ENCODE data around the gene RPL35A.
"Not testable (repeated sequence)": the region's sequence is repeated elsewhere in the genome, so short reads cannot be mapped to it uniquely, and the experiment has no call there.

RPL35A gene

DNA sequence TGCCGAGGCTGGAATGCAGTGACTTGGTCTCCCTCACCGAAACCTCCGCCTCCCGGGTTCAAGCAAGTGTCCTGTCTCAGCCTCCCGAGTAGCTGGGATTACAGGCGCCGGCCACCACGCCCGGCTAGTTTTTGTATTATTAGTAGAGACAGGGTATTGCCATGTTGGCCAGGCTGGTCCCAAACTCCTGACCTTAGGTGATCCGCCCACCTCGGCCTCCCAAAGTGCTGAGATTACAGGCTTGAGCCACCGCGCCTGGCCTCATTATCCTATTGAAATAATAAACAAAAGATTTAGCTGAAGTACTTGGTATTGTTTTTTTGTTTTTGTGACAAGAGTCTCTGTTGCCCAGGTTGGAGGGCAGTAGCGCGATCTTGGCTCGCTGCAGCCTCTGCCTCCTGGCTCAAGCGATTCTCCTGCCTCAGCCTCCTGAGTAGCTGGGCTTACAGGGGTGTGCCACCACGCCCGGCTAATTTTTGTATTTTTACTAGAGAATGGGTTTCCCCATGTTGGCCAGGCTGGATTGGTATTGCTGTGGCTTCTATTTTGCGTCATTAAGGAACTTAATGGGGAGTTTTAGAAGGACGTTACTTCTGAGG, 1.5 kb downstream of the RPL35A start:
- DNase-seq = no peak

GRCh38 chr3:197952440-197952839, 2.5 kb downstream of the RPL35A start:
- DNase-seq = no peak

- DNase-seq = no peak
Observed at GRCh38 chr3:197953325-197953724, 3.3 kb downstream of the RPL35A start.

DNA sequence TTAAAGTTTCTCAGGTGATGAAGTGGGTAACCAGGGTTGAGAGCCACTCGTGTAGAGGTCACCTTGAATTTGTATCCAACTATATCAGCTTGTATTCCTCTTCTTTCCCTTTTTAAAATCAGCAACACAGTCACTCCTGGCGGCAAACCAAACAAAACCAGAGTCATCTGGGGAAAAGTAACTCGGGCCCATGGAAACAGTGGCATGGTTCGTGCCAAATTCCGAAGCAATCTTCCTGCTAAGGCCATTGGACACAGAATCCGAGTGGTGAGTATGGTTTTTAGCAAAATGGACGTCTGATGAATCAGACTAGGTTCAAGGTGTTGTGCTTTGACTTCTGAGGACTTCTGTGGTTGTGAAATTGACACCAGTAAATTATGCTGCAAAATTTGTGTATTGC, 3.9 kb downstream of the RPL35A start:
- no peak for DNase-seq

DNA sequence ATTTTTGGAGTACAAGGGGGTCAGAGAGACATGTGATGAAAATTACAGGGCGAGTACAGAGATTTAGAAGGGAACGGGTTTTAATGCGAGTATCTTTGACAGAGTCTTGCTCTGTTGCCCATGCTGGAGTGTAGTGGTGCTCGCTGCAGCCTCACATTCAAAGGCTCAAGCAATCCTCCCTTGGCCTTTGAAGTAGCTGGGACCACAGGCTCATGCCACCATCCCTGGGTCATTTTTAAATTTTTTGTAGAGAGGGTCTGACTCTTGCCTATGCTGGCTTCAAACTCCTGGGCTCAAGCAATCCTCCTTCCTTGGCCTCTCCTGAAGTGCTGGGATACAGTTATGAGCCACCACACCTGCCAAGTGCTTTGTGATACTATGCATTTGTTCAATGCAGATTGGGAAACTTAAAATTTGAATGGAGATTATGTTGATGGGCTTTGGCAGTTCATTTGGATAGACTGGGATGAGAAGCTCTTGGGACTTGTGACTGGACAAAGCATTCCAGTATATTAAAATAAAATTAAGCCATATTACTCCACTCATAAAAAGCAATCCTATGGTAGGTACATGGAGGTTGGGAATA, 6.0 kb downstream of the RPL35A start:
- no peak for DNase-seq

DNA sequence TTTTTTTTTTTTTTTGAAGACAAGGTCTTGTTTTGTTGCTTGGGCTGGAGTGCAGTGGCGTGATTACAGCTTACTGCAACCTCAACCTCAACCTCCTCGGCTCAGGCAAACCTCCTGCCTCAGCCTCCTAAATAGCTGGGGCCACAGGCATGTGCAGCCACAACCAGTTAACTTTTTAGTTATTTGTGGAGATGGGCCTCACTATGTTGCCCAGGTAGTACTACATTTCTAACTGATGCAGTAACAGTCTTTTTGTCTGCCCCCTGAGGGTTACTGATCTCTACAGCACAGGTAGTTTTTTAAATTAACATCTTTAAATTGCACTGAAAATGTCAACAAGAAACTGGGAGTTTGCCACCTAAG, 6.6 kb downstream of the RPL35A start:
- no peak for DNase-seq

DNA sequence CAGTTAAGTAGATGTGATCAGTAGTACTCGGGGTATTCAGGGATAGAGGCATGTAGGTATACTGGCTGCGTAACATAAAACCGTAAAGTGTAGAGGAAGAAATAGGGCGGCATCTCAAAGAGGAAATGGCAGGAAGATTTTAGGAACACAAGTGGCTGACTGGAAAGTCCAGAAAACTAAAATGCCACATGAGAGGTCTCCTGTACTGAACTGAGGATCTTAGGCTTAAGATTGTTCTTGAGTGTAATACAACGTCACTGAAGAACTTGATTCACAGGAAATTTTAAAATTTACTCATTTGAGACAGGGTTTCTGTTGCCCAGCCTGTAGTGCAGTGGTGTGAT, 7.8 kb downstream of the RPL35A start:
- DNase-seq = no peak

GRCh38 chr3:197958346-197958745, 8.4 kb downstream of the RPL35A start:
- DNase-seq = no peak

GRCh38 chr3:197958848-197959247, 8.9 kb downstream of the RPL35A start:
- DNase-seq = not testable (repeated sequence)

- DNase-seq = no peak
Observed at GRCh38 chr3:197959500-197959890, 9.5 kb downstream of the RPL35A start.

- peak; percentile 65 to 98 (median 93) for DNase-seq
Observed at GRCh38 chr3:197959891-197960693, 10.1 kb downstream of the RPL35A start, which contains the start of gene LMLN. LMLN (plus strand) TSS chr3:197960217; CDS start chr3:197960246, 29 bp downstream.

GRCh38 chr3:197960694-197961581, 10.9 kb downstream of the RPL35A start:
- DNase-seq = peak in 4 of 58 donors; percentile 15 to 60 (median 48)

DNA sequence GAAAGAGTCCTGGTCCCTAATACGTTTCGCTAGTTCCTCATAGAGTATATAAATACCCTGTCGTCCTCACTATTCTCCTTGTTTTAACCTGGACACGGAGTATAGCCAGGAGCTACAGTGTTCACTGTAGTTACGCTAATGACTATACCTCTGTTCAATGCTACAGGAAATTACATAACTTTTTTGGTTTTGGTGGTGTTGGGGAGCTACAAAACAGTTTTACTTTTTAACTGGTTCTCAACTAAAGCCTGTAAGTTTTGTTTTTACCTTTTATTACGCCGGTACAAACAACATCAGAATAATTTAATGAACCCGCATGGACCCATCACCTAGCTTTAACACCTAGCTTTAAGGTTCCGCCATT, 11.6 kb downstream of the RPL35A start:
- no peak for DNase-seq

GRCh38 chr3:197963019-197963637, 13.1 kb downstream of the RPL35A start:
- DNase-seq = no peak

DNA sequence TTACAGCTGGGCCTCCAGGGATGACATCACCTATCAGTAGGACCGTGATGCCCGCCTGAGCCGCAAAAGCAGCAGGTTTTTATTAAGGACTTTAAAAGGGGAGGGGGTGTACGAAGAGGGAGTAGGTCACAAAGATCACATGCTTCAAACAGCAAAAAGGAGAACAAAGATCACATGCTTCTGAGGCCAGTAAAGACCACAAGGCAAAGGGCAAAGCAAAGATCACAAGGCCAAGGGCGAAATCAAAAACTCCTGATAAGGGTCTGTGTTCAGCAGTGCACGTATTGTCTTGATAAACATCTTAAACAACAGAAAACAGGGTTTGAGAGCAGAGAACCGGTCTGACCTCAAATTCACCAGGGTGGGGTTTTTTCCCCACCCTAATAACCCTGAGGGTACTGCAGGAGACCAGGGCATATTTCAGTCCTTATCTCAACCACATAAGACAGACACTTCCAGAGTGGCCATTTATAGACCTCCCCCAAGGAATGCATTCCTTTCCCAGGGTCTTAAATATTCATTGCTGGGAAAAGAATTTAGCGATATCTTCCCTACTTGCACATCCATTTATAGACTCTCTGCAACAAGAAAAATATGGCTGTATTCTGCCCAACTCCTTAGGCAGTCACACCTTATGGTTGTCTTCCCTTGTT, 17.5 kb downstream of the RPL35A start:
- DNase-seq = not testable (repeated sequence)

- no peak for DNase-seq
Observed at GRCh38 chr3:197970588-197970987, 20.6 kb downstream of the RPL35A start.

DNA sequence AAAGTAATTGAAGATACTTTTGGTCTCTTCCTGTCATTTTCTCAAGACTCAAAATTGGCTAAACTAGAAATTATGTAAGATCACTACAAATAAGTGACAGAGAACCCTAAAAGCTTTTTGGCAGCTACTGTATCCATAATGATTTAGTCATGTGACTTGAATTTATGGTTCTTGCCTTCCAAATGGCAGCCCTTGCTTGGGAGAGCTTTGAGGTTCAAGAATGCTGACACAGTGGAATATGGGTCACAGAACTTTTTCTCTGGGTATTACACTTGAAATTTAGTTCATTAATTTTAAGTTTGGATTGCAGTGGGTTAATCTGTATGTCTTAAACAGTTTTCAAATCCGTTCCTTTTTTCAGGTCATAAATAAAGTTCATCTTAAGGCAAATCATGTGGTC, 24.0 kb downstream of the RPL35A start:
- no peak for DNase-seq

- DNase-seq = no peak
Observed at GRCh38 chr3:197975311-197975710, 25.3 kb downstream of the RPL35A start.

GRCh38 chr3:197983076-197983475, 33.1 kb downstream of the RPL35A start:
- DNase-seq = no peak

DNA sequence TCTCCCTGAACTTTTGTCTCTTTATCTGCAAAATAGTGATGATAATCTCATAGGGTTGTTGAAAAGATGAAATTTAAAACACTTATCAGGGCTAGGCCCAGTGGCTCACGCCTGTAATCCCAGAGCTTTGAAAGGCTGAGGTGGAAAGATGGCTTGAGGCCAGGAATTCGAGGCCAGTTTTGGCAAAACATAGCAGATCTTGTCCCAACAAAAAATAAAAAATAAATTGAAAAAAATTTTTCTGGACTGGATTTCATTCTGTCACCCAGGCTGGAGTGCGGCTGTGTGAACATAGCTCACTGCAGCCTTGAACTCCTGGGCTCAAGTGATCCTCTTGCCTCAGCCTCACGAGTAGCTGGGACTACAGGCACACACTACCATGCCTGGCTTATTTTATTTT, 39.7 kb downstream of the RPL35A start:
- no peak for DNase-seq

DNA sequence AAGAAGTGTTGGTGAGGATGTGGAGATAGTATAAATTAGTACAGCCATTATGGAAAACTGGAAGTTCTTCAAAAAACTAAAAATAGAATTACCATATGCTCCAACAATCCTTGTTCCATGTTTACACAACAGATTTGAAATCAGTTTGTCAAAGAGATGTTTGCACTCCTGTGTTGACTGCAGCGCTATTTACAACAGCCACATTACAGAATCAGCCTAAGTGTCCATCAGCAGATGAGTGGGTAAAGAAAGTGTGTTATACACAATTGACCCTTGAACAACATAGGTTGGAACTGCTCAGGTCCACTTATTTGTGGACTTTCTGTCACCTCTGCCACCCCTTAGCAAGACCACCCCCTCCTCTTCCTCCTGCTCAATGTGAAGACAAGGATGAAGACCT, 44.7 kb downstream of the RPL35A start:
- DNase-seq = no peak
